Brain microvascular endothelial cell (primary cell): ENCODE results near the gene MAPK8IP3.
"Not testable (repeated sequence)": the region's sequence is repeated elsewhere in the genome, so short reads cannot be mapped to it uniquely, and the experiment has no call there.

Experiments used
- DNase-seq: peaks from one replicate; pipeline ENCODE4 v3.0.0-alpha.2; 2020
- H3K27ac ChIP-seq: fragments of 250-450 bp; sonication (Bioruptor Pico); 2 replicates; pipeline ENCODE4 v1.5.1; 2020; ENCODE audit warnings: mild to moderate bottlenecking, moderate library complexity
- H3K27me3 ChIP-seq: fragments of 250-450 bp; sonication (Bioruptor Pico); replicated peaks from 2 replicates; pipeline ENCODE4 v1.5.1; 2020; ENCODE audit warnings: mild to moderate bottlenecking
- H3K36me3 ChIP-seq: fragments of 250-450 bp; sonication (Bioruptor Pico); replicated peaks from 2 replicates; pipeline ENCODE4 v1.5.1; 2020; ENCODE audit warnings: mild to moderate bottlenecking
- H3K4me3 ChIP-seq: 2 replicates; pipeline ENCODE4 v1.5.1; 2011; ENCODE audit warnings: low read depth, mild to moderate bottlenecking, control low read depth, low read length, moderate library complexity
- in situ Hi-C: cut with HindIII; loops from 2 replicates; pipeline ENCODE4 v1.10.0; 2017; ENCODE audit warnings: low sequenced_read_pairs, low pct_ligation_motif_present
- TF ChIP-seq, protein P1 (sequence below): IDR thresholded peaks from 2 replicates; pipeline ENCODE4 v1.5.1; 2011; ENCODE audit warnings: low read depth, mild to moderate bottlenecking, moderate library complexity, low read length, control low read depth, inconsistent platforms; ENCODE audit errors: missing control alignments

MAPK8IP3 gene

DNA sequence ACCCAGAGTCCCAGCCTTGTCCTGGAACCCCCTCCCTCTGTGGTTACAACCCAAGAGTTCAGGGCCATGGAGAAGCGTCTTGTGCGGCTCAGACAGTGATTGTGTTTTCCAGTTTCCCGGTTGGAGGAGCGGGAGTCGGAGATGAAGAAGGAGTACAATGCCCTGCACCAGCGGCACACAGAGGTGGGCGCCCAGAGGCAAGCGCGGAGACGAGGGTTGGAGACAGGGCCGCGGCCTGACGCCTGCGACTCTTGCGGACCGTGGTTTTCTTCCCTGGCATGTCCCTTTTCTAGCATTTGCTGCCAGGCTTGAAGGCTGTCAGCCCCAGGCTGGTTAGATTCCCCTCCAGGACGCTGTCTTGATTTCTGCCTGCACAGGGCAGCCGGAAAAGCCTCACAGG lies 23.0 kb downstream of the MAPK8IP3 start:
- peaks cover 50% of the 10 kb centered on the region for H3K36me3 ChIP-seq
- TF ChIP-seq, protein P1, sequence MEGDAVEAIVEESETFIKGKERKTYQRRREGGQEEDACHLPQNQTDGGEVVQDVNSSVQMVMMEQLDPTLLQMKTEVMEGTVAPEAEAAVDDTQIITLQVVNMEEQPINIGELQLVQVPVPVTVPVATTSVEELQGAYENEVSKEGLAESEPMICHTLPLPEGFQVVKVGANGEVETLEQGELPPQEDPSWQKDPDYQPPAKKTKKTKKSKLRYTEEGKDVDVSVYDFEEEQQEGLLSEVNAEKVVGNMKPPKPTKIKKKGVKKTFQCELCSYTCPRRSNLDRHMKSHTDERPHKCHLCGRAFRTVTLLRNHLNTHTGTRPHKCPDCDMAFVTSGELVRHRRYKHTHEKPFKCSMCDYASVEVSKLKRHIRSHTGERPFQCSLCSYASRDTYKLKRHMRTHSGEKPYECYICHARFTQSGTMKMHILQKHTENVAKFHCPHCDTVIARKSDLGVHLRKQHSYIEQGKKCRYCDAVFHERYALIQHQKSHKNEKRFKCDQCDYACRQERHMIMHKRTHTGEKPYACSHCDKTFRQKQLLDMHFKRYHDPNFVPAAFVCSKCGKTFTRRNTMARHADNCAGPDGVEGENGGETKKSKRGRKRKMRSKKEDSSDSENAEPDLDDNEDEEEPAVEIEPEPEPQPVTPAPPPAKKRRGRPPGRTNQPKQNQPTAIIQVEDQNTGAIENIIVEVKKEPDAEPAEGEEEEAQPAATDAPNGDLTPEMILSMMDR = no peak
- no peak for DNase-seq
- H3K4me3 ChIP-seq = no peak overlapping the region
- no peak overlapping the region for H3K27ac ChIP-seq
- in situ Hi-C loops = no loop called here
- no peaks in the 10 kb centered on the region for H3K27me3 ChIP-seq

DNA sequence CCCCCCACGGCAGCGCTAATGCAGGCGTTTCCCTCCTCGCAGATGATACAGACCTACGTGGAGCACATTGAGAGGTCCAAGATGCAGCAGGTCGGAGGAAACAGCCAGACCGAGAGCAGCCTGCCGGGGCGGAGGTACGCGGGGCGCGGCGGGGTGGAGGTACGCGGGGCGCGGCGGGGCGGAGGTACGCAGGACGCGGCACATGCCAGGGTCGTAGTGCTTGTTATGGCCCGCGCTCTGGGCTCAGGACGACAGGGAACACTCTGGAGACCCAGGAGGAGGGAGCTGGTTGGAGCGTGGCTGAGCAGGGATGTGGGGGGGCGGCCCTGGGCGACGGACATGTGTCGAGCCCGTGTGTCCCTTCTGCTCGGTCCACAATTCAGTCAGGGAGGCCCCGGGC lies 23.4 kb downstream of the MAPK8IP3 start:
- no peak overlapping the region for H3K27ac ChIP-seq
- H3K27me3 ChIP-seq = no peaks in the 10 kb centered on the region
- peaks cover 54% of the 10 kb centered on the region for H3K36me3 ChIP-seq
- DNase-seq = no peak
- in situ Hi-C loops = no loop called here
- TF ChIP-seq, protein P1 = no peak
- H3K4me3 ChIP-seq = no peak overlapping the region

DNA sequence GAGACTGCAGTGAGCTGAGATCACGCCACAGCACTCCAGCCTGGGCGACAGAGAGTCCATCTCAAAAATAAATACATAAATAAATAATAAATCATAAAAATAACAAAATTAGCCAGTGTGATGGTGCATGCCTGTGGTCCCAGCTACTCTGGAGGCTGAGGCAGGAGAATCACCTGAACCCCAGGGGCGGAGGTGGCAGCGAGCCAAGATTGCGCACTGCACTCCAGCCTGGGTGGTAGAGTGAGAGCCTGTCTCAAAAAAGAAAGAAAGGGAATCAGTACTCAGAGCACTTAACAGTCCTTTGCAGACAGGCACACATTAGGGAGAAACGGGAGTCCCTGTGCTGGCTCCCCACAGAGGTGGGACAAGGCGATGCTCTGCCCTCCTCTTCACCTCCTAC lies 25.1 kb downstream of the MAPK8IP3 start:
- Histone ChIP-seq H3K27ac (no peak overlapping the region), H3K4me3 (no peak overlapping the region), H3K36me3 (peaks cover 54% of the 10 kb centered on the region), H3K27me3 (no peaks in the 10 kb centered on the region)
- DNase-seq = no peak
- TF ChIP-seq, protein P1 = no peak
- in situ Hi-C loops = no loop called here

DNA sequence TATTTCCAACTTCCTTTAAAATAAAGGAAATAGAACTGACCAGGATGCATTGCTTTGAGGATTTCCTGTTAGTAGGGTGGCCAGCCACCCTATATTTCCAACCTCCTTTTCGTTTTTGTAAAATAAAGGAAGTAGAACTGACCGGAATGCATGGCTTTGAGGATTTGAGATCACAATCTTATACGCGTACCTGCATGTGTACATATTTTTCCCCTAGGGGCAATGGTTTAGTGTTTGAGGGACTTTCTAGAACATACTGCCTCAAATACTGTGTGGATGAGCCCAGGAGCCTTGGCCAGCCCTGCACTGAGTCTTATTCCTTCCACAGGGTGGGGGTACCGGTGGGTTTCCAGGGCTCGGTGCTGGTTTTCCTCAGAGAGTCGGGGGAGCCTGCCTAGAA lies 25.6 kb downstream of the MAPK8IP3 start:
- TF ChIP-seq, protein P1 = no peak
- Histone ChIP-seq H3K27ac (no peak overlapping the region), H3K36me3 (peaks cover 48% of the 10 kb centered on the region), H3K27me3 (no peaks in the 10 kb centered on the region), H3K4me3 (no peak overlapping the region)
- DNase-seq = no peak
- in situ Hi-C loops = no loop called here

DNA sequence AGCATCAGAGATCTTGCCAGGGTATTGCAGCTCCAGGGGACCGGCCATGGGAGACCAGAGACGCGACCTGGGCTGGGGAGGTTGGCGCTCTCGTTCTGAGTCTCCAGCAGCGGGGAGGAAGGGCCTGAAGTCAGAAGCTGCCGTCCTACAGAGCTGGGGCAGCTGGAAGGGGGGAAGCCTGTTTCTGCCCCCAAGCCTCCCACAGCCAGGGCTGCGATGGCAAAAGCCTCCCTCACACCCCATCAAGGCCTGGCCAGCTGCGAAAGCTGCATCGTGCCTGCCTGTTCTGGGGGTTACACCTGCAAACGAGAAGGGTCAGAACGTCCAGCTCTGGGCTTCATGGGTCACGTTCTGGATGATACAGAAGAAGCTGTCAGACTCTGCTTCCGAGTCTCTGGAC lies 26.1 kb downstream of the MAPK8IP3 start:
- DNase-seq = no peak
- TF ChIP-seq, protein P1 = no peak
- in situ Hi-C loops = no loop called here
- Histone ChIP-seq H3K27ac (no peak overlapping the region), H3K27me3 (no peaks in the 10 kb centered on the region), H3K4me3 (no peak overlapping the region), H3K36me3 (peaks cover 44% of the 10 kb centered on the region)

DNA sequence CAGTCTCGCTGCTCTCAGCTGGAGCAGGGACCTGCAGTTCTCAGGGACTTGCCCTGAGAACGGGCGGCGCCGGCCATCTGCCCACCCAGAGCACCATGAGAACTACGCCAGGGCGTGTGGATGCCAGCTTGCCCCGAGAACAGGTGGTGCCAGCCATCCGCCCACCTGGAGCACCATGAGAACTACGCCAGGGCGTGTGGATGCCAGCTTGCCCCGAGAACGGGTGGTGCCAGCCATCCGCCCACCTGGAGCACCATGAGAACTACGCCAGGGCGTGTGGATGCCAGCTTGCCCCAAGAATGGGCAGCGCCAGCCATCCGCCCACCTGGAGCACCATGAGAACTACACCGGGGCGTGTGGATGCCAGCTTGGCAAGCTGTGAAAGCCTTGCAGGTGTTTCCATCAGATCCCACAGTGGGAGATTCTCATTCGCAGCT lies 26.6 kb downstream of the MAPK8IP3 start:
- in situ Hi-C loops, H3K4me3 ChIP-seq, H3K27ac ChIP-seq, DNase-seq, H3K27me3 ChIP-seq: not testable (repeated sequence)
- peaks cover 41% of the 10 kb centered on the region for H3K36me3 ChIP-seq
